Measurements from ENCODE around the gene ZNF398. TPM values are rescaled to one million over a fixed set of nuclear protein-coding genes. Genes with fewer than 3 reads are reported as not detected.

The ZNF398 gene
- total RNA-seq, 1 donor from 2014 or later, result 17.8 TPM

- no peak for DNase-seq (ENCODE audit: low read depth)
Observed at GRCh38 chr7:149196151-149196704, 49.0 kb downstream of the ZNF398 start.

- no peak for DNase-seq (ENCODE audit: low read depth)
Observed at GRCh38 chr7:149196705-149197171, 49.5 kb downstream of the ZNF398 start.

DNA sequence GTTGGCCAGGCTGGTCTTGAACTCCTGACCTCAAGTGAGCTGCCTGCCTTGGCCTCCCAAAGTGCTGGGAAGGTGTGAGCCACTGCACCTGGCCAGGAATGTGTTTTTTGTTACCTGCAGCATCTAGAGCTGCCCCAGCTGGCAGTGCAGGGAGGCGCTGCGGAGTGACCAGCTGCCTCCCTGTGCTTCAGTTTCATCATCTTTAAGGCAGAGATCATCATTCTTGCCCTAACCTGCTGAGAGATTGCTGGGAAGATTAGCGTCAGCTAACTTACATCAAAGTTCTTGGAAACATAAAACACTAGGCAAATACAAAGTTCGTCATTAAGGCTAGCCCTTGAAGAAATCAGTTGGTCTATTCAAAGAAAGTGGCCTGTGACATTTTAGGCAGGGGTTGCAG lies 50.4 kb downstream of the ZNF398 start:
- no peak for DNase-seq (ENCODE audit: low read depth)

DNA sequence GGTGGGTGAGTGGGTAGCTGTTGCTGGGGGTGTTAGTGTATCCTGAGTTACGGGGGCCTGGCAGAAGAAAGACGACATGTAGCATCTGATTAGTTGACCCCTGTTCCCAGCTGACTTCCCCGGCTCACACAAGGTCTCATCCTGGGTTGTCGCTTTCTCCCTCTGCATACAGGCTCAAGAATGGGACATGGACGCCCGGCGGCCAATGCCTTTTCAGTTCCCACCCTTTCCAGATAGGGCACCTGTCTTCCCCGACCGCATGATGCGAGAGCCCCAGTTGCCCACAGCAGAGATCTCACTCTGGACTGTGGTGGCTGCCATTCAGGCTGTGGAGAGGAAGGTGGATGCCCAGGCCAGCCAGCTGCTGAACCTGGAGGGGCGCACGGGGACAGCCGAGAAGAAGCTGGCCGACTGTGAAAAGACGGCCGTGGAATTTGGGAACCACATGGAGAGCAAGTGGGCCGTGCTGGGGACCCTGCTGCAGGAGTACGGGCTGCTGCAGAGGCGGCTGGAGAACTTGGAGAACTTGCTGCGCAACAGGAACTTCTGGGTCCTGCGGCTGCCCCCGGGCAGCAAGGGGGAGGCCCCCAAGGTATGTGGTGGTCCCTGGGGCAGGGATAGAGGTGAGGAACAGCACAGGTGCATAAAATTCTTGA lies 51.0 kb downstream of the ZNF398 start:
- DNase-seq (ENCODE audit: low read depth), result no peak

DNA sequence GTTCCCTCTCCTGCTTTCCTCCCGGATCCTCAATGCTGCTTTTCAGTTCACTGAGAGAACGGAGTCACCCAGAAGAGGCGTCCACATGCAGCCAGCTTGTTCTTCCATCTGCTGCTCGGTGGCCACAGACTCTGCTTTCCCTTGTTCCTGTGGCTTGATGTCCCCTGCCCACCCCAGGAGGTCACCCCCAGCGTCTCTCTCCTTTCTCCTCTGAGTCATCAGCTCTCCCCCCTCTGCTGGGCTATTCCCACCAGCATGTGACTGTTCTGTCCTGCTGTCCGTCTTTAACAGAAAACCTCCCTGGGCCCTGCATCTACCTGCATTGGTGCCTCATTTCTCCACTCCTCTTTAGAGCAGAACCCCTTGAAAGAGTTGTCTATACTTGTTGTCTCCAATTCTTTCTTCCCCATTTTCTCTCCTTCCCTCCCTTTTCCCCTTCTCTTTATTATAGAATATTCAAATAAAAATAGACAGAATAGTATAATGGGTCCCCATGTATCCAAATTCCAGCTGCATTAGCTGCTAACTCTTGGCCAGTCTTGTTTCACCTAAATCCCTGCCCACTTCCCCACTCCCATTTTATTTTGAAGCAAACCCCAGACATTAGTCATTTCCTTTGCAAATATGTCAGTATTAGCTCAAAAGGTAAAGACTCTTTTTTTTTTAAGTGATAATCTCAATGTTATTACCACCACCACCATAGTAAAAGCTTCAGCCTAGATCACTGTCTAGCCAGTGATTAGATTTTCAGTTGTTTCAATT lies 52.2 kb downstream of the ZNF398 start:
- DNase-seq (ENCODE audit: low read depth), result no peak

DNA sequence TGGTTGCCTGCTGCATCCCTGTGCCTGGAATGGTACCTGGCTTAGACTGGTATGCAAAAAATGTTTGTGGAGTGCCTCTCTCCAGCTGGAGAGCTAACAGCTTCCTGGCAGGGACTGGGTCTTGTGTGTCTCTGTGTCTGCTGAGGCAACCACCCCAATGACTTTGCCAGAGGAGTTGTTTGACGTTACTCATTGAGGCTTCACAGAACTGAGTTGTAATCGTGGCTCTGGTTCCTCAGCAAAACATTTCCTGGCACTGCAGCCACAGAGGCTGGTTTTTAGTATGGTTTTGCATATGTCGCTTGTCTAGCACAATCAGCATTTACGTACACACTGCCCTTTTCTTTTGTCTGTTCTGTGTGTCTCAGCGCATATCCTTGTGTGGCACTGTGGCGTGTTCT lies 55.6 kb downstream of the ZNF398 start:
- DNase-seq (ENCODE audit: low read depth), result no peak

DNA sequence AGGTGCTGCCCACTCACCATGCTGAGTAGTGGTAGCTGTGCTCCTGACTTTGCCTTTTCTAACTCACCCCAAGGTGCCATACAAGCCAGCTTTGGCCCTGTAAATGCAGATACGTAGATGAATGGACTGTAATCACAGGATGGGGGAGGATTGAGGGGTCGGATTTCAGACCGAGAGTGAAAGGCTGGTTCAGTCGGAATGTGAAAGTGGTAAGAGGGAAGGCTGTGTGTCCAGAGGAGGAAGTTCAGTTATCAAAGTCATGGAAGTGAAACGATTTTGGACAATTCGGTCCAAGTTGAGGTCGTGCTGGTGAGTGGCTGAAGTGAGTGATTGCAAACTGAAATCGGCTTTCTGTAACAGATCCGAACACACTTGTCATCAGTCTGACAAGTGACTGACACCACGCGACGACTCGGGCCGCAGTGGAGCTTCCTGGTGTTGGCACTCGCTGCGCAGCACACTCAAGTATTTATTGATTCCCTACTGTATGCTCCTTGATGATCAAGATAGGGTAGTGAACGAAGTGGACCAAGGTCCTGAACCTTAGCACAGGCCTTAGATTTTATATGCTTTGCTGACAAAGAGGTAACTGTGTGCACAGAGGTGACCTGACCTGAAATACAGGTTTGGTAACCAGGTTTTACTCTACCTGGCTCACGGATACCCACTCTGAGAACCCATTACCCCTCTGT lies 58.6 kb downstream of the ZNF398 start:
- no peak for DNase-seq (ENCODE audit: low read depth)

GRCh38 chr7:149207324-149208035 lies 60.2 kb downstream of the ZNF398 start:
- DNase-seq (ENCODE audit: low read depth), result no peak

DNA sequence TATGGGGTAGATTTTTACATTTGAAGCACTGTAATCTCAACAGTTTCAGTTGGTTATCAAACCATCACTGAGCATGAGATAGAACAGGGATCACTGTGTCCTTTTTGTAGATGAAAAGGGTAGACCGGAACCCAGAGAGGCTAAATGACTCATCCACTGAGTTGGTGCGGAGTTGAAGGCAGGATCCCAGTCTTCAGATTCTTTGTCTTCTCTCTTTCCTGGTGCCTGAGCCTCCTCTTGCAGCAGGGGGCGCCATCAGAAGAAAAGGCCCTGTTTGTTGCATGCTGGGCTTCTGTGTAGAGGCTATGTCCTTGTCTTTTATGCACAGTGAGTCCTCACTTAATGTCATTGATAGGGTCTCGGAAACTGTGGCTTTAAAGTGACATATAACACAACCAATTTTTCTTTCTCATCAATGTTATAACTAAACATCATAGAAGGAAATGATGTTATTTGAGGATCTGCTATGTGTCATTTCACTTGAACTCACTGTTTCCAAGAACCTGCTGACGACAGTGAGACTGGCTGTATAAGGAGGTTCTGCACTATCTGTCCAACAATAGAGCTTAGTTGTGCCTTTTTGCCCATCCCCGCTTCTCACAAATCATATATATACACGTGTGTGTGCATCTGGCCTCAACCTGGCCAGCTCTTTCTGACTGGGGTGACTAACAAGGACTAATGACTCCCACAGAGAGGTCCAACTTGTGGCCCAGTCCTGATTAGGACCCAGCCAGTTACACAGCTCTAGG lies 62.4 kb downstream of the ZNF398 start:
- DNase-seq (ENCODE audit: low read depth), result peak; percentile 39

- no peak for DNase-seq (ENCODE audit: low read depth)
Observed at GRCh38 chr7:149210551-149210950, 63.3 kb downstream of the ZNF398 start.

DNA sequence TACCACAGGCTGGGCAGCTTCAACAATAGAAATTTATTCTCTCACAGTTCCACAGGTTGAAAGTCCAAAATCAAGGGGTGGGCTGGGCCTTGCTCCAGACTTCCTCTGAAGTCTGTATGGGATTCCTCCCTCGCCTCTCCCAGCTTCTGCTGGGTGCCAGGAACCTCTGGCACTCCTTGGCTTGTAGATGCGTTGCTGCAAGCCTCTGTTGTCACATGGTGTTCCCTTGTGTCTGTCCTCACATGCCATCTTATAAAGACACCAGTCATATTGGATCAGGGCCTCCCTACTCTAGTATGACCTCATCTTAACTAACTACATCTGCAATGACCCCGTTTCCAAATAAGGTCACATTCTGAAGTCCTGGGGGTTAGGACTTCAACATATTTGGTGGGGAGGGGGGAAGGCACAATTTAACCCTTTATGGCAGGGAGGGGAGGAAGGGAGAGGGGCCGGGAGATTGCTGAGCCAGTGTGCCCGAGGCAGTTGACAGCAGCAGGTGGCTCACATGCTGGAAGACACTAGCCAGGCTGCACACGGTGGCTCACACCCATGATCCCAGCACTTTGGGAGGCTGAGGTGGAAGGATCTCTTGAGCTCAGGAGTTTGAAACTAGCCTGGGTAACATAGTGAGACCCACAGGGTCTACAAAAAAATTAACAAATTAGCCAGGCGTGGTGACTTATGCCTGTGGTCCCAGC lies 66.9 kb downstream of the ZNF398 start:
- no peak for DNase-seq (ENCODE audit: low read depth)

GRCh38 chr7:149216402-149216801 lies 69.1 kb downstream of the ZNF398 start:
- no peak for DNase-seq (ENCODE audit: low read depth)

GRCh38 chr7:149217570-149217969 lies 70.3 kb downstream of the ZNF398 start:
- DNase-seq (ENCODE audit: low read depth), result no peak

- DNase-seq (ENCODE audit: low read depth), result no peak
Observed at GRCh38 chr7:149218469-149219420, 71.5 kb downstream of the ZNF398 start.

DNA sequence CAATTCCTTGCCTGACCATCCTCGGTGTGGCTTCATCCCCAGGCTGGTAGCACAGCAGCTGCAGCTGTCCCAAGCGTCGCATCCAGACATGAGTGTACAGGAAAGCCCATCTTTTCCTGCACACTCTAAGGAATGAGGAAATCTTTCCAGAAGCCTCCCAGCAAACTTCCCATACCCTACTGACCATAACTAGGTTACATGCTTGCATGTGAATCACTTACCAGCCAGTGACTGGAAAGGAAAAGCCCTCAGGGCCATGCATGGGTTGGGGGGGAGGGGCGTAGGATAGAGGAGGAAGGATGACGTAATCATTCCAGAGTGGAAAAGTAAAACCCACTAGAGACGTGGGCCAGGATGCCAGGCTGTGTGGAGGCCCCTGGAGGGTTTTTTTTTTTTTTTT lies 73.3 kb downstream of the ZNF398 start:
- DNase-seq (ENCODE audit: low read depth), result peak; percentile 82

- no peak for DNase-seq (ENCODE audit: low read depth)
Observed at GRCh38 chr7:149223176-149223575, 75.9 kb downstream of the ZNF398 start.

DNA sequence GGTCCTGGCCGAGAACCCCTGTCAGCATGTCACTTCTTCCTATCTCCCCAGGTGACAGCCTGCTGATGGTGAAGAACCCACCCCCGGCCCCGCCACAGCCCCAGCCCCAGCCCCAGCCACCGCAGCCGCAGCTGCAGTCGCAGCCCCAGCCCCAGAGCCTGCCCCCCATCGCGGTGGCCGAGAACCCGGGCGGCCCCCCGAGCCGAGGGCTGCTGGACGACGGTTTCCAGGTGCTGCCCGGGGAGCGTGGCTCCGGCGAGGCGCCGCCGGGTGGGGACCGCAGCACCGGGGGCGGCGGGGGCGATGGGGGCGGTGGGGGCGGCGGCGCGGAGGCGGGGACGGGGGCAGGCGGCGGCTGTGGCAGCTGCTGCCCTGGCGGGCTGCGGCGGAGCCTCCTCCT lies 76.5 kb downstream of the ZNF398 start:
- no peak for DNase-seq (ENCODE audit: low read depth)

- DNase-seq (ENCODE audit: low read depth), result no peak
Observed at GRCh38 chr7:149224352-149224751, 77.1 kb downstream of the ZNF398 start.

- no peak for DNase-seq (ENCODE audit: low read depth)
Observed at GRCh38 chr7:149225106-149225505, 77.9 kb downstream of the ZNF398 start.
